COLO829 (cell line): Measurements from ENCODE around the gene BICRA.
"Not testable (repeated sequence)": the region's sequence is repeated elsewhere in the genome, so short reads cannot be mapped to it uniquely, and the experiment has no call there.

Experiments used
- DNase-seq: peaks from one replicate; pipeline ENCODE4 v3.0.0; 2012; ENCODE audit warnings: low spot score

Gene BICRA

GRCh38 chr19:47631681-47632446, 22.9 kb downstream of the BICRA start:
- no peak for DNase-seq

GRCh38 chr19:47633517-47633916, 24.6 kb downstream of the BICRA start:
- DNase-seq: no peak

GRCh38 chr19:47633996-47634395, 25.1 kb downstream of the BICRA start:
- DNase-seq: no peak

GRCh38 chr19:47635152-47635754, 26.3 kb downstream of the BICRA start:
- DNase-seq: not testable (repeated sequence)

- DNase-seq: no peak
These were observed 28.6 kb downstream of the BICRA start for GRCh38 chr19:47637550-47637949.

- no peak for DNase-seq
These were observed 33.1 kb downstream of the BICRA start for GRCh38 chr19:47641891-47642485.

GRCh38 chr19:47643281-47643680, 34.3 kb downstream of the BICRA start:
- no peak for DNase-seq

GRCh38 chr19:47644199-47644598, 35.3 kb downstream of the BICRA start:
- no peak for DNase-seq

- DNase-seq: no peak
These were observed 36.0 kb downstream of the BICRA start for GRCh38 chr19:47644743-47645482.

- DNase-seq: no peak
These were observed 38.0 kb downstream of the BICRA start for GRCh38 chr19:47646924-47647323.

GRCh38 chr19:47649588-47649987, 40.7 kb downstream of the BICRA start:
- no peak for DNase-seq

- DNase-seq: no peak
These were observed 41.8 kb downstream of the BICRA start for GRCh38 chr19:47650700-47651099.

GRCh38 chr19:47651132-47651531, 42.2 kb downstream of the BICRA start:
- DNase-seq: no peak

- DNase-seq: no peak
These were observed 42.8 kb downstream of the BICRA start for GRCh38 chr19:47651691-47652090.

- DNase-seq: no peak
These were observed 43.4 kb downstream of the BICRA start for GRCh38 chr19:47652285-47652684.

- DNase-seq: no peak
These were observed 44.9 kb downstream of the BICRA start for GRCh38 chr19:47653856-47654255.

- no peak for DNase-seq
These were observed 48.8 kb downstream of the BICRA start for GRCh38 chr19:47657719-47658118.

- DNase-seq: peak; percentile 72
These were observed 49.8 kb downstream of the BICRA start for GRCh38 chr19:47658431-47659348.

GRCh38 chr19:47660435-47660832, 51.5 kb downstream of the BICRA start:
- DNase-seq: no peak

GRCh38 chr19:47661161-47661560, 52.2 kb downstream of the BICRA start:
- DNase-seq: no peak

GRCh38 chr19:47661611-47662010, 52.7 kb downstream of the BICRA start:
- no peak for DNase-seq
